DOHH2 (cell line): ENCODE measurements around the gene TTC9B.

ENCODE experiments used
- EZH2phosphoT487 ChIP-seq: fragments of 200-600 bp; sonication (generic); IDR thresholded peaks from 2 replicates; pipeline ENCODE4 v1.6.1; 2017; ENCODE audit warnings: borderline replicate concordance, mild to moderate bottlenecking, antibody characterized with exemption, low read length, moderate library complexity, mixed read lengths
- TF ChIP-seq, protein P1 (sequence below): fragments of 200-600 bp; sonication (generic); IDR thresholded peaks from one replicate; pipeline ENCODE4 v1.5.1; 2014; ENCODE audit warnings: antibody characterized with exemption, mild to moderate bottlenecking, low read depth, low read length; ENCODE audit not compliant: poor library complexity, severe bottlenecking

DNA sequence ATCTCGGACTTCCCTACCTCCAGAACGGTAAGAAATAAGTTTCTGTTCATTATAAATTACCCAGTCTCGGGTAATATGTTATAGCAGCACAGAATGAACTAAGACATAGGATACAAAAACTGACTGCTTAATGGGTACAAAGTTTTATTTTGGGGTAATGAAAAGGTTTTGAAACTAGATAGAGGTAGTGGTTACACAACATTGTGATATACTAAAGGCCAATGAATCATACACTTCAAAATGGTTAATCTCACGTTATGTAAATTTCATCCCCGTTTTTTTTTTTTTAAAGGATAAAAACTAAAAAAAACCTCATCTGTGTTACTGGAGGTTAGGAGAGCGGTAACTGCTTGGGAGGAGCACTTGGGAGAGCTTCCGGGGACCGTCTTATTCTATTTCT lies 43.4 kb upstream of the TTC9B start:
- TF ChIP-seq, protein P1, sequence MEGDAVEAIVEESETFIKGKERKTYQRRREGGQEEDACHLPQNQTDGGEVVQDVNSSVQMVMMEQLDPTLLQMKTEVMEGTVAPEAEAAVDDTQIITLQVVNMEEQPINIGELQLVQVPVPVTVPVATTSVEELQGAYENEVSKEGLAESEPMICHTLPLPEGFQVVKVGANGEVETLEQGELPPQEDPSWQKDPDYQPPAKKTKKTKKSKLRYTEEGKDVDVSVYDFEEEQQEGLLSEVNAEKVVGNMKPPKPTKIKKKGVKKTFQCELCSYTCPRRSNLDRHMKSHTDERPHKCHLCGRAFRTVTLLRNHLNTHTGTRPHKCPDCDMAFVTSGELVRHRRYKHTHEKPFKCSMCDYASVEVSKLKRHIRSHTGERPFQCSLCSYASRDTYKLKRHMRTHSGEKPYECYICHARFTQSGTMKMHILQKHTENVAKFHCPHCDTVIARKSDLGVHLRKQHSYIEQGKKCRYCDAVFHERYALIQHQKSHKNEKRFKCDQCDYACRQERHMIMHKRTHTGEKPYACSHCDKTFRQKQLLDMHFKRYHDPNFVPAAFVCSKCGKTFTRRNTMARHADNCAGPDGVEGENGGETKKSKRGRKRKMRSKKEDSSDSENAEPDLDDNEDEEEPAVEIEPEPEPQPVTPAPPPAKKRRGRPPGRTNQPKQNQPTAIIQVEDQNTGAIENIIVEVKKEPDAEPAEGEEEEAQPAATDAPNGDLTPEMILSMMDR: no peak
- no peak for TF ChIP-seq EZH2phosphoT487
